Retinal pigment epithelial cell (primary cell): ENCODE data around the gene SHROOM3.
A peak's percentile ranks its signal among the peaks of the same experiment; 100 is the strongest.

Experiments used
- DNase-seq: peaks from one replicate; pipeline ENCODE4 v3.0.0-alpha.2; 2010; ENCODE audit warnings: low read depth
- H3K4me3 ChIP-seq: 2 replicates; pipeline ENCODE4 v1.5.1; 2011; ENCODE audit warnings: mild to moderate bottlenecking, low read length, control low read depth, moderate library complexity
- CTCF ChIP-seq: conservative IDR thresholded peaks from 2 replicates; pipeline ENCODE4 v1.5.1; 2011; ENCODE audit warnings: low read depth, low read length, control low read depth, inconsistent platforms

SHROOM3 gene

DNA sequence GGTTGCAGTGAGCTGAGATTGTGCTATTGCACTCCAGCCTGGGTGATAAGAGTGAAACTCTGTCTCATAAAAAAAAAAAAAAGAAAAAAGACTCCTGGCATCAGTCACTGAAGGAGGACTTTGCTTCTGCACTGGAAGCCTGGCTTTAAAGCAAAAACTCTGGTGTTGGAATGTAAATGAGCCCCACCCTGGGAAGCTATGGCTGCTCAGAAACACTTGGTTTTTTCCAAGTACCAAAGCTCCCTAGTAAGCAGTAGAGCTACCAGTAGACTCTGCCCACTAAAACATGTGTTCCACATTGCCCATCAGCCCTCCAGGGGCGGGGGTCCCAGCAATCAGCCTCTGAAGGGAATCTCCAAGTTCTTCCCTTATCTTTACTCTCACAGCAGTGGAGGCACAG is 154.4 kb downstream of the SHROOM3 start:
- no peak for TF ChIP-seq CTCF
- peak overlapping the region; percentile 9 for H3K4me3 ChIP-seq

GRCh38 chr4:76589872-76590797 is 155.1 kb downstream of the SHROOM3 start:
- H3K4me3 ChIP-seq = peak overlapping the region; percentile 22
- peak; percentile 95 for DNase-seq
- no peak for TF ChIP-seq CTCF

More for the DNA sequence above, 154.4 kb downstream of the SHROOM3 start:
- peak; percentile 87 for DNase-seq

- TF ChIP-seq CTCF = no peak
Observed at GRCh38 chr4:76590798-76591281, 155.8 kb downstream of the SHROOM3 start.

GRCh38 chr4:76591992-76592391 is 157.0 kb downstream of the SHROOM3 start:
- no peak overlapping the region for H3K4me3 ChIP-seq
- DNase-seq = no peak
- no peak for TF ChIP-seq CTCF

More at GRCh38 chr4:76590798-76591281, 155.8 kb downstream of the SHROOM3 start:
- H3K4me3 ChIP-seq = peak overlapping the region; percentile 22
- DNase-seq = no peak

- no peak for TF ChIP-seq CTCF
- no peak for DNase-seq
- no peak overlapping the region for H3K4me3 ChIP-seq
Observed at GRCh38 chr4:76592460-76592859, 157.4 kb downstream of the SHROOM3 start.

DNA sequence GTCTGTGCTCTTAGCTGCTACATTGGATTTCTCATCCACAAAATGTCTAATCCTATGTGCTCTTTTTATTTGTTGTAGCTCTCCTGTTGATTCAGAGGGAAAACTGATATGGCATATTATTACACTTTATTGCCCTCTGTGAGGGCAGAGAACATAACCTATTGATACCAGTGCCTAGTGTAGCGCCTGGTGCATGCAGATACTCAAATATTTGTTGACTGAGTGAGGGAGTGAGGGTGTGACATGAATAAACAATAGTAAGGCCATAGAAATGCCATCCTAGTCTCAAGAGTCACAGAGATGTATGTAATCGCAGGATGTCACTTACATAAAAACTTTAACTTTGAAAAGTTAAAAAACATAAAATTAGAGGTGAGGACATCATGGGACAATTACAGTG is 159.1 kb downstream of the SHROOM3 start:
- no peak for TF ChIP-seq CTCF
- H3K4me3 ChIP-seq = no peak overlapping the region
- DNase-seq = no peak

DNA sequence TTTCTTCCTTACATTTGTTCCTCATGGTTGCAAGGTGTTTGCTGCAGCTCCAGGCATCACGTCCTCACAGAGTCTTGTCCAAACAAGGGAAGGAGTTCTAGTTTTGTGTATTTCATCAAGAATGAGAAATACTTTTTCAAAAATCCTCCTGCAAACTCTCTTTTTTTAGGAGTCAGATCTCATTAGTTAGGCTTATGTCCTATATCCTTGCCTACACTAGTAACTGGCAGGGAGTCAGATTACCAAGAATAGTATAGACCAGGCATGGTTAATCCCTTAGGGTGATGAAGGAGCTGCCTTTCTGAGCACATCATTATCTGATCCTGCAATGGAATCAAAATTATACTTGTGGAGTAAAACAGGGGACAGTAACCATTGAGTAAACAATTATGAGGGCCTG is 160.4 kb downstream of the SHROOM3 start:
- no peak overlapping the region for H3K4me3 ChIP-seq
- DNase-seq = no peak
- TF ChIP-seq CTCF = no peak
